Esophagus muscularis mucosa (tissue), 4 donors: ENCODE data around the gene IFNA1. TPM values are rescaled to one million over a fixed set of nuclear protein-coding genes. Genes with fewer than 3 reads are reported as not detected.

Experiments used
- DNase-seq: peaks from one replicate; pipeline ENCODE4 v3.0.0-alpha.2; 2017; ENCODE audit errors: extremely low spot score
- H3K27ac ChIP-seq, 4 donors: fragments of 200-600 bp; sonication (generic); replicated peaks in 1 of 4; 1 replicate in 3 of 4; 2 replicates in 1 of 4; pipeline ENCODE4 v1.5.1; 2016 to 2019; ENCODE audit warnings: mild to moderate bottlenecking in 1 of 4
- H3K27me3 ChIP-seq, 4 donors: fragments of 200-600 bp; sonication (generic); one replicate each; pipeline versions ENCODE4 v1.5.1 to v1.6.0; 2016 to 2019
- H3K36me3 ChIP-seq, 4 donors: fragments of 200-600 bp; sonication (generic); one replicate each; pipeline ENCODE4 v1.5.1; 2016 to 2019
- H3K4me1 ChIP-seq, 4 donors: fragments of 200-600 bp; sonication (generic); one replicate each; pipeline ENCODE4 v1.5.1; 2016 to 2019
- H3K4me3 ChIP-seq, 4 donors: fragments of 200-600 bp; sonication (generic); 1 replicate in 2 of 4; 2 replicates in 2 of 4; pipeline ENCODE4 v1.5.1; 2016 to 2019; ENCODE audit warnings: mild to moderate bottlenecking in 4 of 4, moderate library complexity in 1 of 4
- H3K9me3 ChIP-seq, 4 donors: fragments of 200-600 bp; sonication (generic); 1 replicate in 3 of 4; 2 replicates in 1 of 4; pipeline ENCODE4 v1.5.1; 2016 to 2019
- EP300 ChIP-seq: sonication (generic); formaldehyde crosslinking; IDR thresholded peaks from one replicate; pipeline ENCODE4 v1.6.1; 2017; ENCODE audit warnings: antibody characterized with exemption
- POLR2A ChIP-seq: fragments of 450-650 bp; IDR thresholded peaks from one replicate; pipeline ENCODE4 v1.6.1; 2017; ENCODE audit warnings: antibody characterized with exemption, moderate library complexity, mild to moderate bottlenecking, low read depth
- POLR2AphosphoS5 ChIP-seq, 2 donors: sonication (generic); formaldehyde crosslinking; IDR thresholded peaks; one replicate each; pipeline ENCODE4 v1.6.1; 2017; ENCODE audit warnings: antibody characterized with exemption in 2 of 2
- WGBS: methylation state at CpG from one replicate; pipeline ENCODE4 v1.1.5; 2018; 5-methylcytosine and 5-hydroxymethylcytosine counted together
- intact Hi-C: fragments of 100-400 bp; cut with DNase I; formaldehyde crosslinking; loops from one replicate; pipeline ENCODE4 v1.15.1; 2023
- total RNA-seq, 4 donors: library from RNA; depleted of rRNA; stranded (reverse); fragments of >200 nt; gene quantifications; one replicate each; pipeline versions ENCODE4 v1.1.0 to v1.2.1, GENCODE V29; 2016
- TF ChIP-seq, protein P1 (sequence below), 3 experiments: fragments of 200-600 bp in 2 of 3; fragments of 450-650 bp in 1 of 3; sonication (generic) in 2 of 3; IDR thresholded peaks; one replicate each; pipeline ENCODE4 v1.5.1; 2017 to 2019; ENCODE audit warnings: antibody characterized with exemption in 3 of 3, mild to moderate bottlenecking in 2 of 3, moderate library complexity in 1 of 3

Gene IFNA1
- total RNA-seq, 4 donors from 2014 or later: not detected

DNA sequence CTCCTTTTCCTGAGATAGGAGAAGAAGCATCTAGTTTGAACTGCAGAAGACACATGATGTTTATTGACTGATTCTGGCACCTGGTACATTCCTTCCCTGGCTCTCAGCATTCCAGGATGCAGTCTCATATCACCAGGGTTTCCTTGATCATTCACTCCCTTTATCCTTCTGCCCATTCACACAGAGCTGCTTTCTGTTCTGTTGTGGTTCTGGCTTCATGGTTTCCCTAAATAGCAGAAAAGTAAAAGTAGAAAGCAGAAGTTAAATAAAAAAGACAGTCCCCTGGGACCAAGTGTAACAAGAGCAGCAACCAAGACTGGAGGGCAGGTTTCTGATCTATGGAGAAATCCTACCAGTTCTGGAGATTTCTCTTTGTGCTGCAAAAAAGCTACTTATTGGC, 28.1 kb upstream of the IFNA1 start:
- Histone ChIP-seq H3K9me3 (no peaks in the 10 kb centered on the region), H3K4me1 (no peaks in the 10 kb centered on the region), H3K27ac (no peak overlapping the region), H3K4me3 (no peak overlapping the region), H3K27me3 (no peaks in the 10 kb centered on the region), H3K36me3 (no peaks in the 10 kb centered on the region)
- TF ChIP-seq EP300: no peak
- no peak for TF ChIP-seq POLR2AphosphoS5 (IDR thresholded peaks at IDR 0.05)
- TF ChIP-seq POLR2A: no peak
- TF ChIP-seq, protein P1, sequence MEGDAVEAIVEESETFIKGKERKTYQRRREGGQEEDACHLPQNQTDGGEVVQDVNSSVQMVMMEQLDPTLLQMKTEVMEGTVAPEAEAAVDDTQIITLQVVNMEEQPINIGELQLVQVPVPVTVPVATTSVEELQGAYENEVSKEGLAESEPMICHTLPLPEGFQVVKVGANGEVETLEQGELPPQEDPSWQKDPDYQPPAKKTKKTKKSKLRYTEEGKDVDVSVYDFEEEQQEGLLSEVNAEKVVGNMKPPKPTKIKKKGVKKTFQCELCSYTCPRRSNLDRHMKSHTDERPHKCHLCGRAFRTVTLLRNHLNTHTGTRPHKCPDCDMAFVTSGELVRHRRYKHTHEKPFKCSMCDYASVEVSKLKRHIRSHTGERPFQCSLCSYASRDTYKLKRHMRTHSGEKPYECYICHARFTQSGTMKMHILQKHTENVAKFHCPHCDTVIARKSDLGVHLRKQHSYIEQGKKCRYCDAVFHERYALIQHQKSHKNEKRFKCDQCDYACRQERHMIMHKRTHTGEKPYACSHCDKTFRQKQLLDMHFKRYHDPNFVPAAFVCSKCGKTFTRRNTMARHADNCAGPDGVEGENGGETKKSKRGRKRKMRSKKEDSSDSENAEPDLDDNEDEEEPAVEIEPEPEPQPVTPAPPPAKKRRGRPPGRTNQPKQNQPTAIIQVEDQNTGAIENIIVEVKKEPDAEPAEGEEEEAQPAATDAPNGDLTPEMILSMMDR (IDR thresholded peaks at IDR 0.05): no peak
- intact Hi-C loops: no loop called here
- no peak for DNase-seq

DNA sequence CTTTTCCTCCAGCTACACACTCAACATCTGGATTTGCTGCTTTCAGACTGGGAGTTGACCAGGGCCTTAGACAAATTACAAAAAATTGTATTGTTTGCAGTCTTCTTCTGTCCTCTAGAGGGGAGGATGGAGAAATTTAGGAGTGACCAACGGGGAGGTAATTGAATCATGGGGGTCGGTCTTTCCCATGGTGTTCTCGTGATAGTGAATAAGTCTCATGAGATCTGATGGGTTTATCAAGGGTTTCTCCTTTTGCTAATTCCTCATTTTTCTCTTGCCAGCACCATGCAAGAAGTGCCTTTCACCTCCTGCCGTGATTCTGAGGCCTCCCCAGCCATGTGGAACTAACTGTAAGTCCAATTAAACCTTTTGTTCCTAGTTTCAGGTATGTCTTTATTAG, 27.1 kb upstream of the IFNA1 start:
- no peak for DNase-seq
- no peak overlapping the region for H3K27ac ChIP-seq
- intact Hi-C loops: no loop called here

DNA sequence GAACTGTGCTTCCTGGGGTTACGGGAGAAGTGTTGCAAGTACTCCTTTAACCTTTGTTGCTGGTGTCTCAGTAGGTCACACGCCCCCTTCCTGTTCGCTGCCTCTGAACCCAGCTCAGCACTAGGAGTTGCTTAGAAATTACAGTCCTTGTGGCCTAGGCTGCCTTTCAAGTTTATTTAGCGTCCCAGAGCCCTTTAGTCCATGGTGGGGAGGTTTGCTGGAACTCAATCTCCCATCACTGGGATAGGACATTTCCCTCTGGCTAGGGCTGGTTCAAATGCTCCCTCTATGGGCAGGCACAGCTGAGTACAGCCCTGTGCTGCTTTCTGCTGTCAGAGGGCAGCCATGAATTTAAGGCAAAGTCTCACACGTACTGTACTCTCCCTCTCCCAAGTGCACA, 26.6 kb upstream of the IFNA1 start:
- intact Hi-C loops: no loop called here
- H3K9me3 ChIP-seq: no peaks in the 10 kb centered on the region
- H3K27ac ChIP-seq: no peak overlapping the region
- no peaks in the 10 kb centered on the region for H3K4me1 ChIP-seq
- H3K36me3 ChIP-seq: no peaks in the 10 kb centered on the region
- TF ChIP-seq POLR2AphosphoS5 (IDR thresholded peaks at IDR 0.05) (no peak), EP300 (no peak), POLR2A (no peak)
- TF ChIP-seq, protein P1 (IDR thresholded peaks at IDR 0.05): peak in 1 of 3 experiments; percentile 2
- 61% methylated on average over 4 of the region's 5 CpGs for WGBS
- no peak overlapping the region for H3K4me3 ChIP-seq
- no peak for DNase-seq
- no peaks in the 10 kb centered on the region for H3K27me3 ChIP-seq

More for the DNA sequence above, 27.1 kb upstream of the IFNA1 start:
- TF ChIP-seq EP300: no peak
- no peak for TF ChIP-seq POLR2A
- TF ChIP-seq, protein P1 (IDR thresholded peaks at IDR 0.05): no peak
- no peak for TF ChIP-seq POLR2AphosphoS5 (IDR thresholded peaks at IDR 0.05)
- H3K4me1 ChIP-seq: no peaks in the 10 kb centered on the region
- WGBS: 83% methylated on average over 4 of the region's 4 CpGs
- no peaks in the 10 kb centered on the region for H3K27me3 ChIP-seq
- H3K36me3 ChIP-seq: no peaks in the 10 kb centered on the region
- no peak overlapping the region for H3K4me3 ChIP-seq
- no peaks in the 10 kb centered on the region for H3K9me3 ChIP-seq

DNA sequence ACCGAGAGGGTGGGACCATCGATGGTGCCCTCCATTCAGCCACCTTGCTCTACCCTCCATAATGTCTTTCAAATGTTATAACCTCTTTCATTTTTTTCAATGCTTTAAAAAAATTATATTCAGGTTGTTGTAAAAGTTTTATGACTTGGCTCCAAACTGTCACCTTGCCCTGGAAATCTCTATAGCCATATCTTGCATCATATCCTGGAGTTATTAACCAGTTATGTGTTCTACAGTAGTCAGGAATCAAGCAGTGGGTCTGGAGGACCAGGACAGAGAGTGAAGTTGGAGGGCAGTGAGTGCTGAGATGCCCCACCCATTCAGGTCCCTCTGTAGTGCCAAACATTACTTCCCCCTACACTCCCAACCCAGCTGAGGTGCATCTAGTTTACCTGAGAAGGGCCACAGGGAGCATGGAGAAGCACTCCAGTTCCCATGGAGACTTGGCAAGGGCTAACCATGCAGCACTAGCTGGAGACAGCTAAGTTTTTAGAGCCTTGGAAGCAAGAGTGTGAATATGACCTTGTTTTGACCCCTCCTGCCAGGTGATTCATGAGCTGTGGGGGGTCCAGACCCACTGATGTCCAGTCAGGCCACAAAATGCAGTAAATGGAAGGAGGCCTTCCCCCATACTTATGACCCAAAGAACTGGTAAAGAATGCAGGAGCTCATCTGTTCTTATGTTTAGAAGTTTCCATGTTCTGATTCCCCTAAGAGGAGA, 25.9 kb upstream of the IFNA1 start:
- TF ChIP-seq POLR2A: no peak
- TF ChIP-seq, protein P1 (IDR thresholded peaks at IDR 0.05): no peak
- TF ChIP-seq EP300: no peak
- TF ChIP-seq POLR2AphosphoS5 (IDR thresholded peaks at IDR 0.05): no peak
- Histone ChIP-seq H3K27me3 (no peaks in the 10 kb centered on the region), H3K9me3 (no peaks in the 10 kb centered on the region), H3K4me3 (no peak overlapping the region), H3K36me3 (no peaks in the 10 kb centered on the region), H3K4me1 (no peaks in the 10 kb centered on the region), H3K27ac (no peak overlapping the region)
- WGBS: 82% methylated on average over 2 of the region's 2 CpGs
- intact Hi-C loops: no loop called here
- DNase-seq: no peak
